SK-MEL-5 (cell line): ENCODE results near the gene SDC3. TPM values are rescaled to one million over a fixed set of nuclear protein-coding genes. Genes with fewer than 3 reads are reported as not detected.

Source experiments
- DNase-seq: peaks from one replicate; pipeline ENCODE4 v3.0.0-alpha.2; 2016; ENCODE audit warnings: low read depth, low spot score
- in situ Hi-C: cut with HindIII; loops from 2 replicates; pipeline ENCODE4 v1.10.0; 2016; ENCODE audit warnings: low sequenced_read_pairs, high pct_unique_total_duplicates, low pct_unique_long_range_greater_than_20kb
- total RNA-seq: library from RNA; depleted of rRNA; stranded (reverse); fragments of >200 nt; shearing (Covaris generic); gene quantifications from 2 replicates; pipeline ENCODE4 v1.2.3, GENCODE V29; 2014

The SDC3 gene
- total RNA-seq, 1 experiment from 2014 or later: 73.0 TPM

GRCh38 chr1:30909365-30910068, 959 bp upstream of the SDC3 start:
- in situ Hi-C loops: loop anchor here (25.0 kb wide), 1 partner anchor 97 kb away; no protein-coding TSS in a partner anchor

GRCh38 chr1:30908316-30908695, 252 bp downstream of the SDC3 start:
- no peak for DNase-seq
- in situ Hi-C loops: loop anchor here (25.0 kb wide), 1 partner anchor 96 kb away; no protein-coding TSS in a partner anchor

More at GRCh38 chr1:30909365-30910068, 959 bp upstream of the SDC3 start:
- no peak for DNase-seq

- in situ Hi-C loops: loop anchor here (25.0 kb wide), 1 partner anchor 95 kb away; no protein-coding TSS in a partner anchor
- no peak for DNase-seq
Observed at GRCh38 chr1:30907481-30908315, 860 bp downstream of the SDC3 start.

- no peak for DNase-seq
- in situ Hi-C loops: loop anchor here (25.0 kb wide), 1 partner anchor 95 kb away; no protein-coding TSS in a partner anchor
Observed at GRCh38 chr1:30906631-30907441, 1.7 kb downstream of the SDC3 start.

GRCh38 chr1:30905916-30906620, 2.5 kb downstream of the SDC3 start:
- in situ Hi-C loops: loop anchor here (25.0 kb wide), 1 partner anchor 94 kb away; no protein-coding TSS in a partner anchor
- DNase-seq: no peak

GRCh38 chr1:30905403-30905802, 3.2 kb downstream of the SDC3 start:
- no peak for DNase-seq
- in situ Hi-C loops: loop anchor here (25.0 kb wide), 1 partner anchor 93 kb away; no protein-coding TSS in a partner anchor

GRCh38 chr1:30904962-30905335, 3.6 kb downstream of the SDC3 start:
- in situ Hi-C loops: loop anchor here (25.0 kb wide), 1 partner anchor 93 kb away; no protein-coding TSS in a partner anchor
- no peak for DNase-seq

- no peak for DNase-seq
- in situ Hi-C loops: loop anchor here (25.0 kb wide), 1 partner anchor 92 kb away; no protein-coding TSS in a partner anchor
Observed at GRCh38 chr1:30904191-30904961, 4.2 kb downstream of the SDC3 start.

- DNase-seq: no peak
- in situ Hi-C loops: loop anchor here (25.0 kb wide), 1 partner anchor 91 kb away; no protein-coding TSS in a partner anchor
Observed at GRCh38 chr1:30903343-30904034, 5.1 kb downstream of the SDC3 start.

- in situ Hi-C loops: loop anchor here (25.0 kb wide), 1 partner anchor 90 kb away; no protein-coding TSS in a partner anchor
Observed at GRCh38 chr1:30902593-30903290, 5.8 kb downstream of the SDC3 start.

GRCh38 chr1:30901798-30902581, 6.6 kb downstream of the SDC3 start:
- DNase-seq: no peak
- in situ Hi-C loops: loop anchor here (25.0 kb wide), 1 partner anchor 90 kb away; no protein-coding TSS in a partner anchor

More at GRCh38 chr1:30902593-30903290, 5.8 kb downstream of the SDC3 start:
- no peak for DNase-seq

GRCh38 chr1:30900931-30901560, 7.5 kb downstream of the SDC3 start:
- in situ Hi-C loops: loop anchor here (25.0 kb wide), 1 partner anchor 89 kb away; no protein-coding TSS in a partner anchor
- DNase-seq: no peak

GRCh38 chr1:30900486-30900885, 8.1 kb downstream of the SDC3 start:
- in situ Hi-C loops: loop anchor here (25.0 kb wide), 1 partner anchor 88 kb away; no protein-coding TSS in a partner anchor

More at GRCh38 chr1:30900486-30900885, 8.1 kb downstream of the SDC3 start:
- no peak for DNase-seq
